Activated B cell treated with CpG ODN at 0.5 μM for 24 hours (primary cell): ENCODE results near the gene CLIC2. TPM values are rescaled to one million over a fixed set of nuclear protein-coding genes. Genes with fewer than 3 reads are reported as not detected.

Experiments used
- ATAC-seq: fragments of 200-7000 bp; cut with Tn5 transposase; one replicate; pipeline ENCODE4 v1.10.0; 2021; ENCODE audit warnings: low read depth, mild to moderate bottlenecking, moderate library complexity
- CTCF ChIA-PET: fragments of 350-600 bp; sonication (Branson Sonifier 250); formaldehyde crosslinking; loops from one replicate; lab custom pipeline; 2021; ENCODE audit warnings: antibody characterized with exemption; lab: Charles Lee
- POLR2A ChIA-PET: fragments of 350-600 bp; sonication (Branson Sonifier 250); formaldehyde crosslinking; loops from one replicate; lab custom pipeline; 2021; ENCODE audit warnings: antibody characterized with exemption; lab: Charles Lee
- DNase-seq: peaks from one replicate; pipeline ENCODE4 v3.0.0; 2022
- H3K27ac Mint-ChIP-seq: one replicate; pipeline ENCODE4 v1.8.0; 2020; ENCODE audit warnings: mixed read lengths
- H3K27me3 Mint-ChIP-seq: one replicate; pipeline ENCODE4 v1.8.0; 2021; ENCODE audit warnings: mixed read lengths
- H3K36me3 Mint-ChIP-seq: one replicate; pipeline ENCODE4 v1.8.0; 2021; ENCODE audit warnings: low read depth, mixed read lengths
- H3K4me1 Mint-ChIP-seq: one replicate; pipeline ENCODE4 v1.8.0; 2021; ENCODE audit warnings: mixed read lengths
- H3K4me3 Mint-ChIP-seq: one replicate; pipeline ENCODE4 v1.8.0; 2020; ENCODE audit warnings: mild to moderate bottlenecking, mixed read lengths
- H3K9me3 Mint-ChIP-seq: one replicate; pipeline ENCODE4 v1.8.0; 2020; ENCODE audit warnings: mixed read lengths
- intact Hi-C: fragments of 100-400 bp; cut with micrococcal nuclease; formaldehyde crosslinking; loops from one replicate; pipeline ENCODE4 v1.15.1; 2024
- total RNA-seq: library from RNA; stranded (reverse); gene quantifications from 2 replicates; pipeline ENCODE4 v1.2.3, GENCODE V29; 2022
- TF ChIP-seq, protein P1 (sequence below): fragments of 200-600 bp; IDR thresholded peaks from one replicate; pipeline ENCODE4 v1.8.0; 2022; ENCODE audit warnings: antibody characterized with exemption, mild to moderate bottlenecking

Gene CLIC2
- total RNA-seq, 1 donor from 2014 or later = 0.80 TPM

DNA sequence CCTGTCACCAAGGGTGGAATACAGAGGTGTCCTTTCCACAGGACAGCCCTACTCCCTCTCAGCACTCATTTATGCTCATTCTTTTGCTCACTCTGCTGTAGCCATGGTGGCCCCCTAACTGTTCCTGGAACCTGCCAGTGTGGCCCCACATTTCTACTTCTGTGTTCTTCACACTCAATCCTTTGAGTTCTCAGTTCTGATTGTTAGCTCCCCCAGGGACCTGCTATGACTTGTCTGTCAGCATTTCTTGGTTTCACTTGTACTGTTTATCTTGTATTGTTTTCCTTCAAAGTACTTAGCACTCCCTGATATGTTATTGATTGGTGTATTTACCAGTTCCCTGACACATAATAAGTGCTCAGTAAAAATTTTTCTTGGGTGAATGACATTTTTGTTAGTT is 103.3 kb downstream of the CLIC2 start:
- POLR2A ChIA-PET = interaction anchor here (1.1 kb wide), 1 partner anchor 15 kb away, joined by 6 read pairs; the partner anchor contains the start of gene VBP1
- Mint-ChIP-seq H3K4me1 (peaks cover 7% of the 10 kb centered on the region), H3K4me3 (no peak overlapping the region), H3K27ac (no peak overlapping the region), H3K9me3 (no peaks in the 10 kb centered on the region), H3K36me3 (peaks cover 58% of the 10 kb centered on the region), H3K27me3 (no peaks in the 10 kb centered on the region)
- CTCF ChIA-PET = no interaction called here
- TF ChIP-seq, protein P1, sequence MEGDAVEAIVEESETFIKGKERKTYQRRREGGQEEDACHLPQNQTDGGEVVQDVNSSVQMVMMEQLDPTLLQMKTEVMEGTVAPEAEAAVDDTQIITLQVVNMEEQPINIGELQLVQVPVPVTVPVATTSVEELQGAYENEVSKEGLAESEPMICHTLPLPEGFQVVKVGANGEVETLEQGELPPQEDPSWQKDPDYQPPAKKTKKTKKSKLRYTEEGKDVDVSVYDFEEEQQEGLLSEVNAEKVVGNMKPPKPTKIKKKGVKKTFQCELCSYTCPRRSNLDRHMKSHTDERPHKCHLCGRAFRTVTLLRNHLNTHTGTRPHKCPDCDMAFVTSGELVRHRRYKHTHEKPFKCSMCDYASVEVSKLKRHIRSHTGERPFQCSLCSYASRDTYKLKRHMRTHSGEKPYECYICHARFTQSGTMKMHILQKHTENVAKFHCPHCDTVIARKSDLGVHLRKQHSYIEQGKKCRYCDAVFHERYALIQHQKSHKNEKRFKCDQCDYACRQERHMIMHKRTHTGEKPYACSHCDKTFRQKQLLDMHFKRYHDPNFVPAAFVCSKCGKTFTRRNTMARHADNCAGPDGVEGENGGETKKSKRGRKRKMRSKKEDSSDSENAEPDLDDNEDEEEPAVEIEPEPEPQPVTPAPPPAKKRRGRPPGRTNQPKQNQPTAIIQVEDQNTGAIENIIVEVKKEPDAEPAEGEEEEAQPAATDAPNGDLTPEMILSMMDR = no peak
- no peak for DNase-seq
- ATAC-seq = peak; percentile 31
- intact Hi-C loops = no loop called here

Other genes with a start within 250 kb of the CLIC2 start
- gene VBP1, start 118.2 kb downstream of the CLIC2 start, total RNA-seq = 40.6 and 43.9 TPM in 2 replicates
- 7.9 and 8.1 TPM in 2 replicates for gene RAB39B, start 70.1 kb downstream of the CLIC2 start, total RNA-seq
- gene F8A2, start 47.5 kb upstream of the CLIC2 start, total RNA-seq = not detected in 2 replicates
- 9.4 and 11.6 TPM in 2 replicates for gene F8A3, start 124.0 kb upstream of the CLIC2 start, total RNA-seq